Measurements from ENCODE around the gene USP24. TPM values are rescaled to one million over a fixed set of nuclear protein-coding genes. Genes with fewer than 3 reads are reported as not detected.

The USP24 gene
- total RNA-seq, 4 donors from 2014 or later, result 14.9 to 66.1 (median 44.1) TPM

DNA sequence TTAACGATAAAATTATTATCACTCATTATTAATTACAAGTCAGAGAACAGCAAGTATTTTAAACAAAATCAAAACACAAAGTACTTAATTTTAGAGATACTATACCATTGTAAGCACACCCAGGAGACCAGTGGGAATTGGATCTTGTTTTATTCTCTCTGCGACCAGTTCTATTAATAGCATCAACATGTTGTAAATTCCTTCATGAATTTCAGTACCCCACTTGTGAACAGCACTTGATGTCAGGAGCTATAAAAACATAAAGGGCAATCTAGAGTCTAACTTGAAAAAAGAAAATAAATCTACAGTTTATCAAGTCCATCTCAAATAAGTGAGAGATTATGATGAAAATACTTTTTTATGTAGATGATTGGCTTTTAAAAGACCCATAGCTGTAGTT lies 42.9 kb downstream of the USP24 start:
- Histone ChIP-seq H3K27me3 (no peaks in the 10 kb centered on the region), H3K4me1 (peaks cover 0 to 3% of the 10 kb centered on the region in 2 donors), H3K36me3 (no peaks in the 10 kb centered on the region), H3K4me3 (no peak overlapping the region), H3K9me3 (no peaks in the 10 kb centered on the region), H3K27ac (no peak overlapping the region)
- intact Hi-C loops (cut with DNase I; ENCODE audit: low total_unique reads), result no loop called here
- no peak for DNase-seq
- TF ChIP-seq POLR2A (IDR thresholded peaks at IDR 0.05) (no peak), CTCF (IDR thresholded peaks at IDR 0.05) (no peak)

DNA sequence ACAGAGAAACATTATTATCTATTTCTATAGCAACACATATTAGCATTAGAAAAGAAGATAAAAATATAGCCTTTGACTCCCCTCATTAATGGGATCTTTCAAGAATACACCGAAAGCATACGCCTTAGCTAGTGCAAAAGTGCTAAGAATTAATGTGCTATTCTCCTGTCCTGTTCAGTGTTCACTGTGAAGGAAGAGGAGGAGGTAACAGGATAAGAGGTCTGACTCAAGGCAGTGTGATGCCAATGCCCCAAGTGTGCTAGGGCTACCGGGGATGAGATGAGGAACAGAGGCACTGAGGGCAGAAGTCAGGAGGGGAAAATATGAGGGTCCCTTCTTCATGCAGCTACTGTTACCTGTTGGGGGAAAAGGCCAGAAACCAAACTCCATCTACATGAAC lies 43.5 kb downstream of the USP24 start:
- Histone ChIP-seq H3K27ac (no peak overlapping the region), H3K27me3 (no peaks in the 10 kb centered on the region), H3K4me1 (peaks cover 0 to 3% of the 10 kb centered on the region in 2 donors), H3K36me3 (no peaks in the 10 kb centered on the region), H3K4me3 (no peak overlapping the region), H3K9me3 (no peaks in the 10 kb centered on the region)
- intact Hi-C loops (cut with DNase I; ENCODE audit: low total_unique reads), result no loop called here
- TF ChIP-seq CTCF (IDR thresholded peaks at IDR 0.05) (no peak), POLR2A (IDR thresholded peaks at IDR 0.05) (no peak)
- no peak for DNase-seq

DNA sequence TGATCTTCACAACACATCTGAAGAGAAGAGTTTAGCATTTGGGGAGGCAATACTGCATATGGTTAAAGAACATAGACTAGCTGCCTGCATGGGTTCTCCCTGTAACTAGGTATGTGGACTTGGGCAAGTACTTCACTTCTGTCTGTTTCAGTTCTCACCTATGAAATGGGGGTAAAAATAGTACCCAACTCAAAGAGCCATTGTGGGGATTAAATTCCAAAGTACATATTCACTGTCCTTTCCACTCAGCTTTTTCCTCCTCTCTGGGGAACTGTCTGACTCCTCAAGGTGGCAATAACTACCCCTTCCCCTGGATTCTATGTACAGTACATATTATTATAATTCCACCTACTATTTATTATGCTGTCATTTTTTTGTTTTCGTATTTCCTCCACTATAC lies 44.7 kb downstream of the USP24 start:
- no peak for TF ChIP-seq POLR2A (IDR thresholded peaks at IDR 0.05)
- no peak for TF ChIP-seq CTCF (IDR thresholded peaks at IDR 0.05)
- Histone ChIP-seq H3K27me3 (no peaks in the 10 kb centered on the region), H3K9me3 (no peaks in the 10 kb centered on the region), H3K27ac (no peak overlapping the region), H3K4me3 (no peak overlapping the region), H3K36me3 (no peaks in the 10 kb centered on the region), H3K4me1 (peaks cover 0 to 3% of the 10 kb centered on the region in 2 donors)
- no peak for DNase-seq
- intact Hi-C loops (cut with DNase I; ENCODE audit: low total_unique reads), result no loop called here

DNA sequence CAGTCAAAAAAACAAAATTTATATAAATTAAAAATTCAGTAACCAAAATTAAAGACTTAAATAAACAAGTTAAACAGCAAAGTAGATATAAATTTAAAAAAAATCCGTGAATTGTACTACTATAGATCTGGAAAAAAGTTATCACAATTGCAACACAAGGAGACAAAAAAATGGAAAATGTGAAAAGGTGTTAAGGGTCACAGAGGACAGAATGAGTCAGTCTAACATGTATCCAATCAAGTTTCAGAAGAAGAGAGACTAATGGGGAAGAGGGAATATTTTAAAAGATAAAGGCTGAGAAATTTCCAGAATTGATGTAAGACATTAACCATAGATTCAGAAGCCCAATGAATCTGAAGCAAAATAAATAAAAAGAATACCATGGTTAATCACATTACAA lies 46.0 kb downstream of the USP24 start:
- H3K4me3 ChIP-seq, result no peak overlapping the region
- DNase-seq, result no peak
- no peaks in the 10 kb centered on the region for H3K9me3 ChIP-seq
- no peaks in the 10 kb centered on the region for H3K27me3 ChIP-seq
- no peaks in the 10 kb centered on the region for H3K36me3 ChIP-seq
- no peak overlapping the region for H3K27ac ChIP-seq
- TF ChIP-seq POLR2A (IDR thresholded peaks at IDR 0.05) (no peak), CTCF (IDR thresholded peaks at IDR 0.05) (no peak)
- peaks cover 0 to 3% of the 10 kb centered on the region in 2 donors for H3K4me1 ChIP-seq
- intact Hi-C loops (cut with DNase I; ENCODE audit: low total_unique reads), result no loop called here

GRCh38 chr1:55168353-55168752 lies 46.8 kb downstream of the USP24 start:
- DNase-seq, result no peak
- Histone ChIP-seq H3K4me1 (peaks cover 0 to 3% of the 10 kb centered on the region in 2 donors), H3K4me3 (no peak overlapping the region), H3K9me3 (no peaks in the 10 kb centered on the region), H3K27ac (no peak overlapping the region), H3K27me3 (no peaks in the 10 kb centered on the region), H3K36me3 (no peaks in the 10 kb centered on the region)
- intact Hi-C loops (cut with DNase I; ENCODE audit: low total_unique reads), result no loop called here
- TF ChIP-seq POLR2A (IDR thresholded peaks at IDR 0.05) (no peak), CTCF (IDR thresholded peaks at IDR 0.05) (no peak)

All from uterus (tissue), 4 donors.